ENCODE data around the gene TERB1. TPM values are rescaled to one million over a fixed set of nuclear protein-coding genes. Genes with fewer than 3 reads are reported as not detected.
"Not testable (repeated sequence)": the region's sequence is repeated elsewhere in the genome, so short reads cannot be mapped to it uniquely, and the experiment has no call there.

Gene TERB1
- total RNA-seq, 1 experiment from 2014 or later = 0.46 TPM

- no peak for DNase-seq (ENCODE audit: low read depth)
Observed at GRCh38 chr16:66824006-66824405, 22.6 kb upstream of the TERB1 start.

GRCh38 chr16:66814734-66815133, 13.3 kb upstream of the TERB1 start:
- DNase-seq (ENCODE audit: low read depth) = no peak

GRCh38 chr16:66811043-66811442, 9.7 kb upstream of the TERB1 start:
- no peak for DNase-seq (ENCODE audit: low read depth)

- no peak for DNase-seq (ENCODE audit: low read depth)
Observed at GRCh38 chr16:66810391-66810790, 9.0 kb upstream of the TERB1 start.

GRCh38 chr16:66809765-66810164, 8.4 kb upstream of the TERB1 start:
- no peak for DNase-seq (ENCODE audit: low read depth)

- DNase-seq (ENCODE audit: low read depth) = no peak
Observed at GRCh38 chr16:66802159-66802558, 775 bp upstream of the TERB1 start.

GRCh38 chr16:66800856-66801255, 528 bp downstream of the TERB1 start:
- DNase-seq (ENCODE audit: low read depth) = no peak

GRCh38 chr16:66798161-66798560, 3.2 kb downstream of the TERB1 start:
- peak; percentile 6 for DNase-seq (ENCODE audit: low read depth)

GRCh38 chr16:66793984-66794383, 7.4 kb downstream of the TERB1 start:
- DNase-seq (ENCODE audit: low read depth) = not testable (repeated sequence)

GRCh38 chr16:66790130-66790733, 11.2 kb downstream of the TERB1 start:
- DNase-seq (ENCODE audit: low read depth) = no peak

- no peak for DNase-seq (ENCODE audit: low read depth)
Observed at GRCh38 chr16:66787427-66787826, 14.0 kb downstream of the TERB1 start.

GRCh38 chr16:66786551-66786950, 14.8 kb downstream of the TERB1 start:
- no peak for DNase-seq (ENCODE audit: low read depth)

GRCh38 chr16:66776457-66776856, 24.9 kb downstream of the TERB1 start:
- DNase-seq (ENCODE audit: low read depth) = no peak

GRCh38 chr16:66774981-66775380, 26.4 kb downstream of the TERB1 start:
- no peak for DNase-seq (ENCODE audit: low read depth)

GRCh38 chr16:66758086-66758485, 43.3 kb downstream of the TERB1 start:
- no peak for DNase-seq (ENCODE audit: low read depth)

- no peak for DNase-seq (ENCODE audit: low read depth)
Observed at GRCh38 chr16:66754819-66755218, 46.6 kb downstream of the TERB1 start.

- no peak for DNase-seq (ENCODE audit: low read depth)
Observed at GRCh38 chr16:66754211-66754610, 47.2 kb downstream of the TERB1 start.

- DNase-seq (ENCODE audit: low read depth) = no peak
Observed at GRCh38 chr16:66752958-66753357, 48.4 kb downstream of the TERB1 start.

GRCh38 chr16:66752379-66752778, 49.0 kb downstream of the TERB1 start:
- no peak for DNase-seq (ENCODE audit: low read depth)

- no peak for DNase-seq (ENCODE audit: low read depth)
Observed at GRCh38 chr16:66751992-66752322, 49.4 kb downstream of the TERB1 start.

GRCh38 chr16:66751303-66751991, 49.9 kb downstream of the TERB1 start, which contains the start of gene DYNC1LI2:
Gene DYNC1LI2 (minus strand): TSS chr16:66751609. CDS start chr16:66751591, 18 bp downstream.
- DNase-seq (ENCODE audit: low read depth) = peak; percentile 83

GRCh38 chr16:66751053-66751302, 50.4 kb downstream of the TERB1 start:
- peak; percentile 8 for DNase-seq (ENCODE audit: low read depth)

- DNase-seq (ENCODE audit: low read depth) = no peak
Observed at GRCh38 chr16:66750279-66751052, 50.9 kb downstream of the TERB1 start.
